PFSK-1 (cell line): ENCODE measurements around the gene IL34.

Source experiments
- POLR2AphosphoS5 ChIP-seq: IDR thresholded peaks from 2 replicates; pipeline ENCODE4 v1.6.1; 2012; ENCODE audit warnings: low read depth, mild to moderate bottlenecking, control low read depth, low read length, moderate library complexity
- REST ChIP-seq, 2 experiments: IDR thresholded peaks; 2 replicates each; pipeline versions ENCODE4 v1.6.1 to v1.8.0; 2011 to 2012; ENCODE audit warnings: low read depth in 2 of 2, low read length in 2 of 2, control low read depth in 1 of 2, inconsistent platforms in 1 of 2, mild to moderate bottlenecking in 1 of 2, moderate library complexity in 1 of 2; ENCODE audit not compliant: insufficient read depth in 1 of 2
- SIN3A ChIP-seq: IDR thresholded peaks from 2 replicates; pipeline ENCODE4 v1.6.1; 2012; ENCODE audit warnings: mild to moderate bottlenecking, low read length, moderate library complexity, borderline replicate concordance; ENCODE audit not compliant: insufficient read depth
- TAF1 ChIP-seq: IDR thresholded peaks from 2 replicates; pipeline ENCODE4 v1.6.1; 2012; ENCODE audit warnings: low read length, control low read depth, borderline replicate concordance; ENCODE audit not compliant: insufficient read depth

DNA sequence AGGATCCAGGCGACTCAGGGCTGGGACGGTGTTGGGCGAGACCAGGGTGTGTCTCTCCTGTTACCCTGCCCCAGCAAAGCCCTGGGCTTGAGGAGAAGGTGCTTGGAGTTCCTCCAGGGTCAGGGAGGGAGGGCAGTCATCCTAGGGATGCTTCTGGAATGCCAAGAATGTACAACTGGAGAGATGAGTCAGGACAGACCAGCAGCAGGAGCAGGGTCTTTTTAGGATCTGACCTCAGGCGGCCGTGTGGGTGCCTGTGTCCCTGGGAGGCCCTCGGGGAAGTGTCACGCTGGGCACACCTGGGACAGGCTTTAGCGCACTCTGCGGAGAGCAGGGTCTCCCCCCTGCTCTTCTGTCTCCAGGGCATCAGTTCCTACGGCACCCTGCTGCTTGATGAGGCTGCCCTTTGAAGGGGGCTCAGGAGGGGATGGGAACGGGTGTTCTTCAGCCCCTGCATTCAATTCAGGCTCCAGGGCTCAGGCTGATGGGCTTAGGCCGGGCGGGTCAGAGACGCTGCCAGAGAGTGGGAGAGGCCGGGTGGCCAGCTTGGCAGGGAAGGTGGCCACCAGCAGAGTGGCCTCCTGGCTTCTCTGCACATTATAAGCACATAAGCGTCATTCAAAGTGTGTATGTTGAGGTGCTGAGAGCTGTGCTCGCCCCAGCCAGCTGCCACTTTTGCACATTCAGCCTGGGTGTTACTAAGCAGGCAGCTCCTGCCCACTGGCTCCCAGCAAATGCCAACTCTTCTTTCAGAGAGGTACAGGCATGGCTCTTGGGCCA, 47.9 kb downstream of the IL34 start:
- TF ChIP-seq POLR2AphosphoS5 (no peak), REST (IDR thresholded peaks at IDR 0.05; ENCODE audit: insufficient read depth in 1 of 2, low read depth in 2 of 2, low read length in 2 of 2) (no peak), SIN3A (no peak), TAF1 (no peak)
